A549 treated with AZD2906 at 1 μM for 4 hours (cell line): ENCODE measurements around the gene CD28. TPM values are rescaled to one million over a fixed set of nuclear protein-coding genes. Genes with fewer than 3 reads are reported as not detected.

ENCODE experiments used
- total RNA-seq: library from RNA; stranded (reverse); fragments of 200-300 nt; extraction: Qiagen RNA extraction; gene quantifications from 5 replicates; pipeline ENCODE4 v1.2.3, GENCODE V29; 2022

Gene CD28
- not detected in 5 replicates for total RNA-seq

DNA sequence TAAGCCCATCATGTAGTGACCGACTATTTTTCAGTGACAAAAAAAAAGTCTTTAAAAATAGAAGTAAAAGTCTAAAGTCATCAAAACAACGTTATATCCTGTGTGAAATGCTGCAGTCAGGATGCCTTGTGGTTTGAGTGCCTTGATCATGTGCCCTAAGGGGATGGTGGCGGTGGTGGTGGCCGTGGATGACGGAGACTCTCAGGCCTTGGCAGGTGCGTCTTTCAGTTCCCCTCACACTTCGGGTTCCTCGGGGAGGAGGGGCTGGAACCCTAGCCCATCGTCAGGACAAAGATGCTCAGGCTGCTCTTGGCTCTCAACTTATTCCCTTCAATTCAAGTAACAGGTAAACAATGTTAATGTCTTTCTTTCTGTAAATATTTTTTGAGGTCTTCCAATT is at the start of gene CD28:
Gene CD28, plus strand, starts transcription at position 237 of the 400 bp plus-strand sequence. Its CDS starts 58 bp downstream, at position 295.

Other genes starting within 250 kb of the CD28 start
- gene RAPH1, start 171.3 kb upstream of the CD28 start, total RNA-seq = 5.8 to 8.1 TPM (median 6.9 TPM) in 5 replicates
- gene CTLA4, start 161.1 kb downstream of the CD28 start, total RNA-seq = not detected in 5 replicates
- gene ICOS, start 230.1 kb downstream of the CD28 start, total RNA-seq = not detected in 5 replicates